Measurements from ENCODE around the gene IL17RA.

The IL17RA gene

DNA sequence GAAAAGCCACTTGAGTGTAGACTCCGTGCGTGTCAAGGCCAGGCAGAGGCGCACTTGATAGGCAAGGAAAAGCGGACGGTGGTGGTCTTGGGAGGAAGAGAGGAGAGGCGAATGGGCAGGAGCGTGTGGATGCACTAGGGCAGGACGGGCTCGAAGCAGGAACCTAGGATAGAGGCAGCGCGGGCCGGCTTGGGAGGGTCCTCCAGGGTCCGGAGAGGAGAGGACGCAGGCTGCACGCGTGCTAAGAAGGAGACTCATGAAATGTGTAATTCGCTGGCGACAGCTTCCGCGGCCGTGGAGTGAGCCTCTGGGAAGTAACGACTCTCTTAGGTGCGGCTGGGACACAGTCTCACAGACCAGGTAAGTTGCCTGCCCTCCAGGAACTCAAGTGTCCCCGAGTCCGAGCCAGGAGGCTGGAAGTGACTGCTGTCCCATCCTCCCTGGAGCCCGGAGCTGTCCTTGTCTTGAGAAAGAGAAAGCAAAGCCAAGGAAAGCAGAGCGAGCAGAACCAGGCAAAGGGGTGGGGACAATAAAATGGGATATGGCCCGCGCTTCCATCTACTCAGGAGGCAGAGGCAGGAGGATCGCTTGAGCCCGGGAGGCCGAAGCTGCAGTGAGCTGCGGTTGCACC lies 874 bp upstream of the IL17RA start:
- no peak for DNase-seq

DNA sequence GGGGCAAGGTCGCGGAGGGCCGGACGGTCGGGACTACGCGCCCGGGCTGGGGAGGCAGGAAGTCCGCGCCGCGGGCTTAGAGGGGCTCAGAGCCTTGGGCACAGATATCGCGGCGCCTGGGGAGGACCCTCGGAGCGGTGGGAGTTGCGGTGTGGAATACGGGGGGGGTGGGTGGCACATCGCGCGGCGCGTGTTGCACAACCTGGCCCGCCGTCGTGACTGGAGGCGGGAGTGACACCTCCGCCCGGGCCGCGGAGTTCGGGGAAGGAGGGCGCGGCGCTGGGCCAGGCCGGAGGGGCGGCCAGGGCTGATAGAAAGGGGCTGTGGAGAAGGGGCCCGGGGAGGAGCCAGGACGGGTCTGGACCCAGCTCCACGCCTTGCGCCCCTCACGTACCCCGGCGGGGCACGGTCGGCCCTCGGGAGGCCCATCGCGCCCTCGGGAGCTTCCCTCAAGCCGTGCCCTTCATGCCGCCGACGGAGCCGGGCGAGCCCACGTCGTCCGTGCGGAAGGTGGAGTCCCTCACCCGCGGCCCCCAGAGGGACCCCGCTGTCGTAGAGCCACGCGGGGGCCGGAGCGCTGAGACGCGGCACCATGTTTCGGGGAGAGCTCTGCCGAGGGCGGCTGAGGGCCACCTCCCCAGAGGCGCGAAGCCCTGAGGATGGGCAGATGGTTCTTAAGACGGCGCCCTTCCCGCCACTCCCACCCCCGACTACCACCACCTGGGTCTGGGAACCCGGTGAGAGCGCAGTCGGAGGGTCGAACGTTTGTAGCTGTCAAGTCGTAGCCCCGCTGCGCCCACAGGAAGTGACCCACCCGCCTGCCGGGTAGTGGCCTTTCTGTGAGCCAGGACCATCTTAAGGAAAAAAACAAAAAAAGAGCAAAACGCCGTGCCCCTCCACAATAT lies 729 bp downstream of the IL17RA start:
- no peak for DNase-seq

DNA sequence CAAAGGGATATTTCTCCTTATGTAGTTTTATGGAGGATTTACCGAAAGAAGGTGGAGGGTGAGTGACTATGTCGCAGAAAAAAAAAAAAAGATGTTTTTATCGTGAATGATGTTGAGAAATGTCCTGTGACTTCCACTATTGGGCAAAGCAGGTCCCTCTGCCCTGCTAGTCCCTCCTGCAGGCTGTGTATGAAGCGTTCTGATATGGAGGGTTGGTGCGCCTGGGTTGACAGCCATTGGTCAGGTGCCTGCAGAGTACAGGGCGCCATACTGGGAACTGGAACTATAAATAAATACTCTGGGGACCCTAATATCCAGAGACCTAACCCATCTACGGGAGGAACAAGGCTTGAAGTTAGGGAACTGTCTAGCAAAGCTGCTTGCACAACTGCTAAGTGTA lies 1.5 kb downstream of the IL17RA start:
- DNase-seq: no peak

DNA sequence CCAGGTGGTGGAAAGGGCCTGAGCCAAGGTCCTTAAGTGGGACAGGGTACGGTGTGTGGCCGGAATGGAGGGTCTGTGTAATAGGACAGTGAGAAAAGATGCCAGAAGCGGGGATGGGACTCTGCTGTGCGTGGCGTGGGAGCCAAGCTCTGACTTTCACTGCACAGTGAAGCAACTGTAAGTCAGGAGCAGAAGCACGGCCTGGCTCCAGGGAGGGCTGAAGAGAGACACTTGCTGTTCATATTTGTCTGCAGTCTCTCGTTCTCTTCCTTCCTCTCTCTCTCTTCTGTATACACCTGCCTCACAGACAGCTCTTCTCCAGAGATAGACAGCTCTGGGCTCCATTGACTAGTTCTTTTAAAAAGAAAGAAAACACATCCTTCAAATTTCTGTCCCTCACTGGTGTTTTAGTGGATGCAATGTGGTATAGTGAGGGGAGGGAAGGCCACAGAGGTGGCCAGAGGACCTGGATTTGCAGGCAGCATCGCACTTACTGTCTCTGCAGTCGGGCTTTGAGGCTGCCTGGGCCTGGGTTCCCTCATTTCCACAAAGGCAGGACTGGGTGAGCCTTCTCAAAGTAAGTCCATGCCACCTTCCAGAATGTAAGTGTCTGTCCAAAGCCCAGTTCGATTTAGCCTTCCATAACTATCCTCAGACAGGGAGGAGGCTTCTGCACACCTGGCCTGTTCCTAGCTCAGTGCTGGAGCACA lies 2.1 kb downstream of the IL17RA start:
- no peak for DNase-seq

DNA sequence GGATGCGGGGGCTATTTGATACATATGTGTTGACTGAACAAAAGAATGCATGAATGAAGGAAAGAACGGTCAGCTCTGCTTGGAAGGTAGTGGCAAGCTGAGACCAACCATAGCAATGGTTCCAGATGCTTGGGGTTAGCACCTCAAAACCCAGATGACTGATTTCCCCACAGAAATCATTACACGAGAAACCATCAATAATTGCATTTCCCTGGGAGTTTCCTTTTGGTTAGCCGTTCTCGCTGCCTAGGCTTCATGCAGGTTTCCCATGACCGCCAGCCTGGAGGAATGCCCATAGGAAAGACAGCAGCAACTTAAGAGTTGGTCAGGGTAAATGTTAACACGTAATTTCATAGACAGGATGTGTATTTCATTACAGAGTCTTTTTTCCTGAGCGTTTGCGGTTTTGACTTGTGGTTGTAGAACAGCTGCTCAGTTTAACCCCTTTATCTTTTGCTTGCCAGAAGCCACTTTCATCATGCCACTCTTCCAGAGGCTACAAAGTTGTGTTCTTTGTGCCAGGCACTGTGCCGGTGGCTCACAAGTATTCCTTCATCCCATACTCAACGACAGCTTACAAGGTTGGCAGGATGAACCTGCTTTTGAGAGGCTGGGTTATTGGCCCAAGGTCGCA lies 2.8 kb downstream of the IL17RA start:
- no peak for DNase-seq

DNA sequence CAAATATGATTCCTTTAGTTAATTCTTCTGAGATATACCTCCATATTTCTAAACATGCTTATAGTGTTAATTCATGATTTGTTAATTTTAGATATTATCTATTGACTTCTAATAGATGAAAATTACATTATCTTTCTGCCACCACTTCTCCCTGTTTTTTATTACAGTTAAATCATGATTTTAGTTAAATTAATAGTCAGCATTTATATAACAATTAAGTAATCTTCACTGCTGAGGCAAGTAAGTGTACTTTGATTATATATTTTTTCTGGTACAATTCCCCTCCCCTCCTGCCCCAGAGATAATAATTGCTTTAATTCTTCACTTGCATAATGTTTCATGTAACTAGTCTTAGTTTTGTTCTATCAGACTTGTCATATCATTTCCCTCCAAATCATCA lies 5.8 kb downstream of the IL17RA start:
- DNase-seq: no peak

DNA sequence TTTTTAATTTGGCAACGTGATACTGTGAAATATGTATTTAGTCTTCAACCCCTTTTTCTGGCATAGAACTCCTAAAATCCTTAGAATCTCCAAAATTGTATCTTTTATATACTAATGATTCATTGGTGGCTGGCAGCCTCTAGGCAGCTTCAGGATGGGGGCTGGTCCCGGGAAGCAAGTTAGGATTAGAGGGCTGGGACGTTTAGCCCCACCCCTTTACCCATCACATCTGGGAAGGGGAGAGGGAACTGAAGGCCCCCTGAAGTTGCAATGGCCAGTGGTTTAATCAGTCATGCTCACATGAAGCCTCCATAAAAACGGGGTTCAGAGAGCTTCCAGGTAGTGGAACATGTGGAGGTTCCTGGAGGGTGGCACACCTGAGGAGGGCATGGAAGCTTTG lies 7.1 kb downstream of the IL17RA start:
- no peak for DNase-seq

DNA sequence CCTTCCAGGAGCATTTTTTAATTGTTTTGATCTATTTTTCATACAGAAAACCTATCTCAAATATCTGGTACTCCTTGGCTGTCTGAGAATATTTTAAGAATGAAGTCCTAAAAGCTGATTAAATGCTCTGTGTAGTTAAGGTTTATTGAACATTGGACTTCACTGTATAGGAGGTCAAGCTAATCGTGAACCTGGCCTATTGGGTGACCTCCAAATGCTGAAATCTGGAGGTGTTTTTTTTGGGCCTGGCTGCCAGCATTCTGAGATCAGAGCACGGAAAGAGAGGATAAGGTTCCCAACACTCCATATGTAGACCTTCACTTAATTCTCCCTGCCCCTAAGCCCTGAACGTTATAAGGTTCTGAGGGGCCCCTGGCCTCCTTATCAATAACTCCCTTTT lies 8.3 kb downstream of the IL17RA start:
- DNase-seq: no peak

DNA sequence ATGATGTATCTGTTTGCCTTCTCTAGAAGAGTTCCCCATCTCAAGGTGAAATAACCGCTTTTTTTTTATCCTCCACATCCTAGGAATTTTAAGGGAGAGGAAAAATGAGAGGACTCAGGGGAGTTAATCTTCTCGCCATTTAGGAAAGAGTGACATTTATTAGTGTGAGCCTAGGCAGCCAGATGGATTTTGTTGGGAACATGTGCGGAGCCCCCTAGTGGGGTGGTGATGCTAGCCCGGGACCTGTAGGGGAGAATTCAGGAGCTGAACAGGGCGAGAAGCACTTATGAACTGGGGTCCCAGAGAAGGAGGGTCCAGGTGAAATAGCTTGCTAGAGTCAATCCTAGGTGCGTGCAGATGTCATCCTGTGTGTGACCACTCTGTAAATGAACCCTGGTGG lies 10.7 kb downstream of the IL17RA start:
- DNase-seq: no peak

DNA sequence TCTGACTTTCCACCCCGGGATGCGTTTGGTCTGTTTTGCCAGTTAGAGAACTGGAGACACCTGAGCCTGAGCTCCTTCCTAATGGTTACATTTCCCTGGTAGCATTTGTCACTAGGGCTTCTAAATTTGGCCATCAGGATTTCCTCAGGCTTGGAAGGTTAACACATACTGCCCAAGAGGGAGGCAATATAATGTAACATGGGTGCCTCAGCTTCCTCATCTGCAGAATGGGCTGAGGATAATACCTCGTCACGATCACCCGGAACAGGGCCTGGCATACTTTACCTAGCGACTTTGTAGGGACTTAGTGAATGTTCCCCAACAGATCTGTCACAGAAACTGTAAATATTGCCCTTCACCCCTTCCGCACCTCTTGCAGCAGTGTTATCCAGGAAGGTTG lies 11.3 kb downstream of the IL17RA start:
- no peak for DNase-seq

DNA sequence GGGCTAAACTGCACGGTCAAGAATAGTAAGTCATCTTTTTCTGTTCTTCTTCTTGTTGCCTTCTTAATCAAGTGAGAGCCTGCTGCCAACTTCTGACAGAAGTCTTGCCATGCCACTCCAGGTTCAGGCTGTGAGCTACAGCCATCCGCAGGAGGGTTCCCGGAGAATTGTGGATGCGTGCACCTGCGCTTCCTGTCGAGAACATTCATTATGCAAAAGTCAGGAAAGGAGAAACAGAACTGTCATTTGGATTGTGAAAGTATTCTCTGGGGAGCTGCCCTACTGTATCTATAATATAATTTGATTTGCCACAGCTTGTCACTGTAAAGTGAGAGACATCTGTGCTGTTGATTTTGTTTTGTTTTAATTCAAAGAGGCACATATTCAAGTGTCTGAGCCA lies 12.3 kb downstream of the IL17RA start:
- no peak for DNase-seq

DNA sequence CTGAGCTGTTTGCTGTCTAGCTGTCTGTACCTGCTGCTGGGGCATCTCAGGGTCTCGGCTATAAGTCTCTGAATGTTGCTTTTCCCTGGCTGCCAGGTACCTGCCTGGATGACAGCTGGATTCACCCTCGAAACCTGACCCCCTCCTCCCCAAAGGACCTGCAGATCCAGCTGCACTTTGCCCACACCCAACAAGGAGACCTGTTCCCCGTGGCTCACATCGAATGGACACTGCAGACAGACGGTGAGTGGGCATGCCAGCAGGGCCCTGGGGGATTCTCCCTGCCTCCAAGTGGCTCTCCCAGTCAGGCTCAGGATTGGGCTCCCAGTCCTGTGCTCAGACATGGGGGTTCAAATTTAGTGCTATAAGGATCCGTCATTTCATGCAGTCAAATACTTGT lies 12.9 kb downstream of the IL17RA start:
- DNase-seq: no peak

DNA sequence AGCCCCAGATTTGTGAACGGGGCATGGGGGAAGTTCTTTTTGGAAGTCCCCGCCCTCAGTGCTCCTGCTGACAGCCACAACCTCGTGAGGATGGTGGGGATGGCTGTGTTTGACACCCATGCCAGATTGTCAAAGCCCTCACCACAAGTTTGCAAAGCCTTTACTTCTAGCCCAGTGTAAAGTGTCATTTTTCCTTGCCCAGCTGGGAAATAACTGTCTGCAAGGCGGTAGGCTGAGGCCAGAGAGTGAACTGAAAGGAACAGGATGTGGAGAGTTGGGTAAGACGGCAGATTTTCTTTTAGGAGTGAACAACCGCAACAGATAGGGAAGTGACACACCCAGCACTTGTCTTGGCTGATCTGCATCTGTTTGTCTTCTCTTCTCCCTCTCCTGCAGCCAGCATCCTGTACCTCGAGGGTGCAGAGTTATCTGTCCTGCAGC lies 13.6 kb downstream of the IL17RA start:
- no peak for DNase-seq

DNA sequence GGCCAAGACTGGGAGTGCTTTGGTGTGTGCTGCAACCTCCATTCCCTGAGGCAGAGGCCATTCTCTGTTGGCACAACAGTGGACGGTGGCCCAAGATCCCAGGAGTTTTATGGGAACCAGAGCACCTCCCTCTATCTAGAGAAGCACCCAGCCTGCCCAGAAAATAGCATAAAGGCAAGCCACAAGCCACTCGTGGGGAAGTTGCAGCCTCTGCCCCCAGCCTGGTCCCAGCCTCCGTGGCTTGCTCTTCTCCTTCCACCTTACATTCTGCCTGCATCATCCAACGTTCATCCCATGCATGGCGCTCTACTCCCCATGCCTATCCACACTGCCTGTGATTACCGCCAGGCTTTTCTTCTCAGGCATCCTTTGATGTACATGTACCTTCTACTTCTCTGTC lies 15.8 kb downstream of the IL17RA start:
- DNase-seq: no peak

DNA sequence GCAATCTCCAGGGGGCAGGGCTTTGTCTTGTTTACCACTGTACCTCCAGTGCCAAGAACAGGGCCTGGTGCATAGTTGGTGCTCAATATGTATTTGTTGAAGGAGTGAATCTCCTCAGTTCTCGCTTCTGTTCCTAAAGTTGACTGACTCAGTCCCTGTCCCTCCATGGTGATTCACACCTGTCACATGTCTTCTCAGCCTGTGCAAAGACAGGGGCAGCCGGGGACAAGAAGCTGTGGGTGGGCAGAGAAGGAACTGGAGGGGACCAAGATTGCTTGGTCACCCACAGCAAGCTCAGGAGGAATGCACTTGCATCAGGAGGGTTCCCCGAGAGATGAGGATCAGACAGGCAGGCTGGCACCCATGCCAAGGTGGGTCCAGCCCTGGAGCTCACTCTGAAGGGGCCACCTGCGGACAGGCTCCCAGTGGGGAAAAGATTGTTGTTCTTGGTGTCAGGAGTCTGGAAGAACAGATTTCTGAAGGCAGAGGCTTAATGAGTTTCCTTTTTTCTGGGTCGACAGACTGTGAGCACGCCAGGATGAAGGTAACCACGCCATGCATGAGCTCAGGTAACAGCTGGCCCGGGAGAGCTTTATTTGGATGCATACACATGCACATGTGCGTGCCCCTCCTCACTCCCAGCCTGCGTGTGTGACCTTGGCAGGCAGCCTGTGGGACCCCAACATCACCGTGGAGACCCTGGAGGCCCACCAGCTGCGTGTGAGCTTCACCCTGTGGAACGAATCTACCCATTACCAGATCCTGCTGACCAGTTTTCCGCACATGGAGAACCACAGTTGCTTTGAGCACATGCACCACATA lies 16.9 kb downstream of the IL17RA start:
- DNase-seq: no peak

DNA sequence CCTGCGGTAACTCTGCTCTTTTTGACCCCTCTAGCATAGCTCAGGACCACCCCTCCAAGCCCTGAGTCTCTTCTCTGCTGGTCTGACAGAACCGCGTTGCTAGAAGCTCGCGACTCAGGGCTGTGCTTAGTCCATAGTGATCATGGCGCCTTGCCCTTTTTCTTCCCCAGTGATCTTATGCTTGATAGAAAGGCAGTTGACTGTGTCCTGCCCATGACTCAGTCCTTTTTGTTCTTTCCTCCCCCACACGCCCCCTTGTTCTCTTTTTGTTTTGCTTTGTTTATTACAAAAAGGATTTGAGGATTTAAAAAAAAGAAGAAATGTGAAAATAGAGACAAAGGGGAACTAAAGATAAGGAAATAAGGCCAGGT lies 17.5 kb downstream of the IL17RA start:
- no peak for DNase-seq

DNA sequence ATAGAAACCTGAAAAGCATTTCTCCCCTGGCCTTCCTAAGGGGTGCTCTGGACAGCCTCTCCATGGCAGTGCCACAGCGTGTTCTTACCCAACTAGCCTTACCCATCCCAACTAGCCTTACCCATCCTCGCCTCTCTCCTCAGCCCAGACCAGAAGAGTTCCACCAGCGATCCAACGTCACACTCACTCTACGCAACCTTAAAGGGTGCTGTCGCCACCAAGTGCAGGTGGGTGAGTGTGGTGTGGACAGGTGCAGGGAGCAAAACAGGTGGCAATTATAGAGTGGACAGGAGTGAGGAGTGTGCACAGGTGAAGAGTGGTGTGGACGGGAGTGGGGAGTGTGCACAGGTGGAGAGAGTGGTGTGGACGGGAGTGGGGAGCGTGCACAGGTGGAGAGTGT lies 18.6 kb downstream of the IL17RA start:
- DNase-seq: no peak

DNA sequence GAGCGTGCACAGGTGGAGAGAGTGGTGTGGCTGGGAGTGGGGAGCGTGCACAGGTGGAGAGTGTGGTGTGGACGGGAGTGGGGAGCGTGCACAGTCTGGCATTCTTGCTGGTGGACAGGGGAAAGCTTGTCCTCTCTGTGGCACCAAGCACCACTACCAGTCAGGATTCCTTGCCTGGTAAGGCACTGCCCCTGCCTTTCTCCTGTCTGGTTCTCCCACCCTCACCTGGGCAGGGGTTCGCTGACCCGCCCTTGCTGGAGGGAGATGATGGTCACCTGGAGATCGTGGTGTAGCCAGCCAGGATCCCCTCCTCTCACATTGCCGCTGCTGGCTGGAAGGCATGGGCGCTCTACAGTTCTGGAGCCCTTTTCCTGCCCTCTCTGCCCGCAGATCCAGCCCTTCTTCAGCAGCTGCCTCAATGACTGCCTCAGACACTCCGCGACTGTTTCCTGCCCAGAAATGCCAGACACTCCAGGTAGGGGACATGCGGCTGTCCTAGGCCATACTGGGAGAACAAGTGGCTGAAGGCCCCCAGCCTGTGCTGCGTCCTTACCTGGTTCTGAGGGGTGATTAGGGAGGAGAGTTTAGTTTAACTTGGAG lies 19.6 kb downstream of the IL17RA start:
- no peak for DNase-seq

DNA sequence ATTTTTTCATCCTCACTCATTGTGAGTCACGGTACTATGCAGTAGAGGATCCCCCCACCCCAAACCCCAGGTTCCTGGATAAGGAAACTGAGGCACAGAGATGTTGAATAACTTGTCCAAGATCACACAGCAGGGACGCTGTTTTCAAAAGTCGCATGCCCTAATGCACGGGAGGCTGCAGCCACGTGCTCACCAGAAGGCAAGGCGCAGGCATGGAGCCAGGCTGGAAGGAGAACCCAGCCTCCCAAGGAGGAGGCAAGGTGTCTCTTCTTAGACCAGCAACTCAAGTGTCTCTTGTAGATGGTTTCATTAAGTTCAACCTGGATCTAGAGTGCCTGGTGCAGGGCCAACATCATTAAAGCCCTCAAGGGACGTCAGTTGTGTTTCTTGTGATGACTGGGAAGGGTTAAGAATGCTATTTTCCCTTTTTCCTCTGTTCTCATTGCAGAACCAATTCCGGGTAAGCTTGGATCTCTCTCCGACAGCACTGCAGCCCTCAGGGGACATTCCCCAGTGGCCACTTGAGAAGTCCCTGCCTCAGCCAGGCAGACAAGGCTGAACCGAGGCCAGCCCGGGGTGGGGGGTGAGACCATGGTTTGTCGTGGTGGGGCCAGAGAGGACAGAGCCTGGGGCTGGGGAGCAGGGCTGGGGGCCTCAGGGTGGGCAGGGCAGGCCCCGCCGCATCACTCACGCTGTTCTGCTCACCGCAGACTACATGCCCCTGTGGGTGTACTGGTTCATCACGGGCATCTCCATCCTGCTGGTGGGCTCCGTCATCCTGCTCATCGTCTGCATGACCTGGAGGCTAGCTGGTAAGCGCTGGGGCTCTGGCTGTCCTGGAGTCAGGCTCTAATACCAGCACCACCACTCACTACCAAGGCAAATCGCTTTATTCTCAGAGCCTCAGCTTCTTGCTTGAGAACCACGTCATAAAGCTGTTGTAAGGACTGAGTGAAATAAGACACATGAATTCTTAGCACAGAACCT lies 20.6 kb downstream of the IL17RA start:
- DNase-seq: no peak

DNA sequence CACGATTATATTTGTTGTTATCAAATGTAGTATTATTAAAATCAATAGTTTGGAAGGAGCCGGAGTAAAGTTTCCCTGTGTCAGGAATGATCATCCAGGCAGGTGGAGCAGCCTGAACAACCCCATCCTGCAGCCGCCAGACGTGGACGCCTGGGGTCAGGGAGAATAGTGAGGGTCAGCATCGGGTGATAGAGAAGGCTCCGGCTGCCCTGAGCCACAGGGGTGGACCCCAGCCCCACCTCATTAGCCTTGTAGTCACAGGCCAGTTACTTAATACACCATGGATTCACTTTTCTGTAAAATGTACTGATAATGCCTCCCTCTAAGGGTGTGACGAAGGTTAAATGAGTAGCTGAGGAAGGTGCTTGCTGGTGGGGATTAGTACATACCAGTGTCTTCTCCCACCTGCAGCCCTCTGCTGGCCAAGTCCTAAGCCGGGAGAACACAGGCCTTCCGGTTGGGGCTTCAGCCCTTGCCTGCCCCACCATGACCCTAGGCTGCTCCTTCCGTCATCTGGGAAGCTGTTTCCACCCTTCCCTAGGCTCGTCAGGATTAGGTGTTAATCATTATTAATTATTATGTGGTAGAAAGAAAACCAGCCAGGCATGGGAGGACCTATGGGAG lies 21.5 kb downstream of the IL17RA start:
- no peak for DNase-seq

Measured in NCI-H748 treated with DMSO at 0.1 percent for 48 hours (cell line).